Sigmoid colon (tissue), 4 donors: ENCODE results near the gene ADORA2A.

Source experiments
- CTCF ChIP-seq, 4 experiments: fragments of 450-650 bp in 3 of 4; fragments of 200-600 bp in 1 of 4; IDR thresholded peaks; one replicate each; pipeline ENCODE4 v1.5.1; 2016 to 2019; ENCODE audit warnings: antibody characterized with exemption in 4 of 4, mild to moderate bottlenecking in 3 of 4, moderate library complexity in 2 of 4
- EP300 ChIP-seq, 4 donors: sonication (generic); formaldehyde crosslinking; IDR thresholded peaks; one replicate each; pipeline ENCODE4 v1.6.1; 2017; ENCODE audit warnings: antibody characterized with exemption in 4 of 4
- POLR2A ChIP-seq, 2 donors: fragments of 450-650 bp; IDR thresholded peaks; one replicate each; pipeline ENCODE4 v1.6.1; 2016; ENCODE audit warnings: antibody characterized with exemption in 2 of 2, mild to moderate bottlenecking in 2 of 2, moderate library complexity in 2 of 2
- POLR2AphosphoS5 ChIP-seq, 4 donors: sonication (generic); formaldehyde crosslinking; IDR thresholded peaks; one replicate each; pipeline ENCODE4 v1.6.1; 2017; ENCODE audit warnings: antibody characterized with exemption in 4 of 4

DNA sequence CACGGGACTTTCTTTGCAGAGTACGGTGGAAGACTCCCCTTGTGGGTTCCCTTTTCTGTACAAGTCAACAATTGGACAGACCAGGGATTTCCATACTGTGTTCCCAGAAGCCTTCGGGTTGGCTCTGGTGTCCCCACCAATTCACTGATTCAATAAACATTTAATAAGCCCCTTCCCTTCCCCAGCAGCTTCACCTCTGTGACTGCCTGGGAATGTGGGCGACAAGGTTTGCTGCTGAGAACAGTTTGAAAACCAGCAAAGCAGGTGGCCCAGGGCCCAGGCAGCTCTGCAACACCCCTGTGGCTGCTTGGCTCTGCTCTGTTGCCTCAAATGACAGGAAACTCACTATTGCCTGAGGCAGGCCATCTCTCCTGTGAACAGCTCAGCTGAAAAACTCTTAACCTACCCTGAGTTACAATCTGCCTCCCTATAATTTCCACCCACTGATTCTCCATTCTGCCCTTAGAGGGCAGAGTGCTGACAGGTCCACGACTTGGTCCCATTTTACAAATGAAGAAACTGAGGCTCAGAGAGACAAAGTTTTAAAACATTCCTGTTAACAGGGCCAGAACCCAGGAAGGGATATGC, 10.4 kb downstream of the ADORA2A start:
- TF ChIP-seq POLR2AphosphoS5 (IDR thresholded peaks at IDR 0.05) (no peak), CTCF (IDR thresholded peaks at IDR 0.05) (no peak), POLR2A (IDR thresholded peaks at IDR 0.05) (no peak), EP300 (IDR thresholded peaks at IDR 0.05) (no peak)
